Upper lobe of right lung (tissue), 1 donor: Measurements from ENCODE around the gene CCL24. TPM values are rescaled to one million over a fixed set of nuclear protein-coding genes. Genes with fewer than 3 reads are reported as not detected.
A peak's percentile ranks its signal among the peaks of the same experiment; 100 is the strongest.
"Not testable (repeated sequence)": the region's sequence is repeated elsewhere in the genome, so short reads cannot be mapped to it uniquely, and the experiment has no call there.

Experiments used
- ATAC-seq: fragments of 200-7000 bp; cut with Tn5 transposase; one replicate; pipeline ENCODE4 v1.9.1; 2020; ENCODE audit warnings: mild to moderate bottlenecking, moderate library complexity
- DNase-seq: peaks from one replicate; pipeline ENCODE4 v3.0.0-alpha.2; 2020
- H3K27ac ChIP-seq: fragments of 200-600 bp; one replicate; pipeline ENCODE4 v1.8.0; 2022
- H3K27me3 ChIP-seq: fragments of 200-600 bp; one replicate; pipeline ENCODE4 v1.8.0; 2022; ENCODE audit warnings: mild to moderate bottlenecking
- H3K36me3 ChIP-seq: fragments of 200-600 bp; one replicate; pipeline ENCODE4 v1.8.0; 2022
- H3K4me1 ChIP-seq: fragments of 200-600 bp; one replicate; pipeline ENCODE4 v1.8.0; 2022
- H3K4me3 ChIP-seq: fragments of 200-600 bp; one replicate; pipeline ENCODE4 v1.8.0; 2022; ENCODE audit warnings: mild to moderate bottlenecking
- H3K9me3 ChIP-seq: fragments of 200-600 bp; one replicate; pipeline ENCODE4 v1.8.0; 2022
- intact Hi-C: fragments of 100-400 bp; cut with DNase I; formaldehyde crosslinking; loops from one replicate; pipeline ENCODE4 v1.11.0; 2022
- long read RNA-seq: library from polyadenylated mRNA; unstranded; transcript quantifications from one replicate; pipeline ENCODE4 v2.0.0, GENCODE V29; 2021
- total RNA-seq: library from RNA; stranded (reverse); fragmentation: NEBNext Ultra II Directional; extraction: Animal tissue kit (Norgen Biotek cat#: 25700); gene quantifications from one replicate; pipeline ENCODE4 v1.2.1, GENCODE V29; 2021
- TF ChIP-seq, protein P1 (sequence below): fragments of 200-600 bp; IDR thresholded peaks from one replicate; pipeline ENCODE4 v1.8.0; 2022; ENCODE audit warnings: antibody characterized with exemption
- donor health status: DM: no; HTN: yes; CAD: no; lungs with severe emphysema.

The CCL24 gene, protein sequence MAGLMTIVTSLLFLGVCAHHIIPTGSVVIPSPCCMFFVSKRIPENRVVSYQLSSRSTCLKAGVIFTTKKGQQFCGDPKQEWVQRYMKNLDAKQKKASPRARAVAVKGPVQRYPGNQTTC
- 4.8 TPM for total RNA-seq
- long read RNA-seq, transcript CCL24-201 (3 exons, 582 nt): major isoform, 10 of 10 reads
- long read RNA-seq, partial matches to known transcripts: 0 of 10 reads
- long read RNA-seq, other reads (novel, unspliced or antisense): 0 of 10 reads

- intact Hi-C loops: no loop called here
- Histone ChIP-seq H3K27me3 (no peaks in the 10 kb centered on the region), H3K36me3 (no peaks in the 10 kb centered on the region), H3K27ac (no peak within 1 kb of the TSS), H3K4me3 (no peak within 1 kb of the TSS), H3K4me1 (no peaks in the 10 kb centered on the region), H3K9me3 (no peaks in the 10 kb centered on the region)
- ATAC-seq (peak; percentile 61), DNase-seq (peak; percentile 68)
- TF ChIP-seq, protein P1, sequence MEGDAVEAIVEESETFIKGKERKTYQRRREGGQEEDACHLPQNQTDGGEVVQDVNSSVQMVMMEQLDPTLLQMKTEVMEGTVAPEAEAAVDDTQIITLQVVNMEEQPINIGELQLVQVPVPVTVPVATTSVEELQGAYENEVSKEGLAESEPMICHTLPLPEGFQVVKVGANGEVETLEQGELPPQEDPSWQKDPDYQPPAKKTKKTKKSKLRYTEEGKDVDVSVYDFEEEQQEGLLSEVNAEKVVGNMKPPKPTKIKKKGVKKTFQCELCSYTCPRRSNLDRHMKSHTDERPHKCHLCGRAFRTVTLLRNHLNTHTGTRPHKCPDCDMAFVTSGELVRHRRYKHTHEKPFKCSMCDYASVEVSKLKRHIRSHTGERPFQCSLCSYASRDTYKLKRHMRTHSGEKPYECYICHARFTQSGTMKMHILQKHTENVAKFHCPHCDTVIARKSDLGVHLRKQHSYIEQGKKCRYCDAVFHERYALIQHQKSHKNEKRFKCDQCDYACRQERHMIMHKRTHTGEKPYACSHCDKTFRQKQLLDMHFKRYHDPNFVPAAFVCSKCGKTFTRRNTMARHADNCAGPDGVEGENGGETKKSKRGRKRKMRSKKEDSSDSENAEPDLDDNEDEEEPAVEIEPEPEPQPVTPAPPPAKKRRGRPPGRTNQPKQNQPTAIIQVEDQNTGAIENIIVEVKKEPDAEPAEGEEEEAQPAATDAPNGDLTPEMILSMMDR: no peak
Measured at GRCh38 chr7:75813781-75814236, at the start of gene CCL24. CCL24 (minus strand) TSS chr7:75813806; CDS start chr7:75813715, 91 bp downstream.

DNA sequence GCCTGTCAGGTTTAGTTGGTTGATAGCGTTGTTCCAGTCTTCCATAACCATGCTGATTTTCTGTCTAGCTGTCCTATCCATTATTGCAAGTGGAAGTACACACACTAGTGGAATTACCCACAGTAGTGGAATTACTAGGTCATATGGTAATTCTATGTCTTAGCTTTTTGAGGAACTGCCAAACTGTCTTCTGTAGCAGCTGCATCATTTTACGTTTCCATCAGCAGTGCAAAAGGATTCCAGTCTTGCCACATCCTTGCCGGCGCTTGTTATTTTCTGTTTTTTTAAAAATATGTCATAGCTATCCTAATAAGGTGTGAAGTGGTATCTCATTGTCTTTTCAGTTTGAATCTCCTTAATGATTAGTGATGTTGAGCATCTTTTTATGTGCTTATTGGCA lies 48.0 kb upstream of the CCL24 start:
- no peak overlapping the region for H3K4me3 ChIP-seq
- intact Hi-C loops: no loop called here
- no peaks in the 10 kb centered on the region for H3K27me3 ChIP-seq
- peaks cover 14% of the 10 kb centered on the region for H3K4me1 ChIP-seq
- ATAC-seq (peak; percentile 74), DNase-seq (no peak)
- TF ChIP-seq, protein P1: no peak
- H3K27ac ChIP-seq: peak overlapping the region; percentile 42
- no peaks in the 10 kb centered on the region for H3K9me3 ChIP-seq
- H3K36me3 ChIP-seq: no peaks in the 10 kb centered on the region

- DNase-seq (no peak), ATAC-seq (no peak)
- peaks cover 9% of the 10 kb centered on the region for H3K4me1 ChIP-seq
- H3K27ac ChIP-seq: no peak overlapping the region
- H3K4me3 ChIP-seq: no peak overlapping the region
- H3K9me3 ChIP-seq: no peaks in the 10 kb centered on the region
- intact Hi-C loops: no loop called here
- H3K27me3 ChIP-seq: no peaks in the 10 kb centered on the region
- H3K36me3 ChIP-seq: no peaks in the 10 kb centered on the region
- TF ChIP-seq, protein P1: no peak
Measured at GRCh38 chr7:75858410-75858809, 44.8 kb upstream of the CCL24 start.

GRCh38 chr7:75856536-75856935 lies 42.9 kb upstream of the CCL24 start:
- no peaks in the 10 kb centered on the region for H3K36me3 ChIP-seq
- TF ChIP-seq, protein P1: no peak
- DNase-seq (no peak), ATAC-seq (peak; percentile 86)
- H3K4me3 ChIP-seq: no peak overlapping the region
- no peaks in the 10 kb centered on the region for H3K9me3 ChIP-seq
- intact Hi-C loops: no loop called here
- peaks cover 9% of the 10 kb centered on the region for H3K4me1 ChIP-seq
- H3K27me3 ChIP-seq: no peaks in the 10 kb centered on the region
- no peak overlapping the region for H3K27ac ChIP-seq

DNA sequence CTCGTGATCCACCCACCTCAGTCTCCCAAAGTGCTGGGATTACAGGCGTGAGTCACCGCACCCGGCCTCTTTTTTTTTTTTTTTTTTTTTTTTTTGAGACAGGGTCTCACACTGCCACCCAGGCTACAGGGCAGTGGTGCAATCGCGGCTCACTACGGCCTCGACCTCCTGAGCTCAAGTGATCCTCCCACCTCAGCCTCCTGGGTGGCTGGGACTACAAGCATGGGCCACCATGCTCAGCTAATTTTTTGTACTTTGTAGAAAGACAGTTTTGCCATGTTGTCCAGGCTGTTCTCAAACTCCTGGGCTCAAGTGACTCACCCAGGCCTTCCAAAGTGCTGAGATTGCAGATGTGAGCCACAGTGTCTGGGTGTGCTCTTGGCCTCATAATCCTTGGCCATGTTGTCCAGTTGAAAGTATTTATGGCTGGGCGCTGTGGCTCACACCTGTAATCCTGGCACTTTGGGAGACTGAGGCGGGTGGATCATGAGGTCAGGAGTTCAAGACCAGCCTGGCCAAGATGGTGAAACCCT lies 41.3 kb upstream of the CCL24 start:
- H3K4me3 ChIP-seq, H3K36me3 ChIP-seq, ATAC-seq, DNase-seq, H3K4me1 ChIP-seq, H3K27me3 ChIP-seq, H3K9me3 ChIP-seq, H3K27ac ChIP-seq, intact Hi-C loops: not testable (repeated sequence)

GRCh38 chr7:75854233-75854632 lies 40.6 kb upstream of the CCL24 start:
- TF ChIP-seq, protein P1: no peak
- peak; percentile 62 for ATAC-seq

More at GRCh38 chr7:75854233-75854632, 40.6 kb upstream of the CCL24 start:
- intact Hi-C loops: no loop called here
- no peak overlapping the region for H3K4me3 ChIP-seq
- peaks cover 3% of the 10 kb centered on the region for H3K4me1 ChIP-seq
- H3K27ac ChIP-seq: no peak overlapping the region
- H3K27me3 ChIP-seq: no peaks in the 10 kb centered on the region
- no peaks in the 10 kb centered on the region for H3K36me3 ChIP-seq
- DNase-seq: no peak
- H3K9me3 ChIP-seq: no peaks in the 10 kb centered on the region
